Hepatocyte (in vitro differentiated cells): ENCODE measurements around the gene PGA3. TPM values are rescaled to one million over a fixed set of nuclear protein-coding genes. Genes with fewer than 3 reads are reported as not detected.
"Not testable (repeated sequence)": the region's sequence is repeated elsewhere in the genome, so short reads cannot be mapped to it uniquely, and the experiment has no call there.

Experiments used
- DNase-seq: peaks from one replicate; pipeline ENCODE4 v3.0.0-alpha.2; 2016; ENCODE audit warnings: low spot score
- H2AFZ ChIP-seq: fragments of 200-600 bp; sonication (generic); 2 replicates; pipeline ENCODE4 v1.6.0; 2016; ENCODE audit warnings: antibody characterized with exemption, mild to moderate bottlenecking
- H3K27ac ChIP-seq: fragments of 200-600 bp; sonication (generic); 2 replicates; pipeline ENCODE4 v1.5.1; 2016; ENCODE audit warnings: mild to moderate bottlenecking
- H3K27me3 ChIP-seq: fragments of 200-600 bp; sonication (generic); 2 replicates; pipeline ENCODE4 v1.6.1; 2016
- H3K36me3 ChIP-seq: fragments of 200-600 bp; sonication (generic); replicated peaks from 2 replicates; pipeline ENCODE4 v1.5.1; 2016; ENCODE audit warnings: low read depth; ENCODE audit not compliant: insufficient read depth
- H3K4me1 ChIP-seq: fragments of 200-600 bp; sonication (generic); 2 replicates; pipeline ENCODE4 v1.5.1; 2016; ENCODE audit warnings: mild to moderate bottlenecking, moderate library complexity; ENCODE audit not compliant: insufficient read depth
- H3K4me2 ChIP-seq: fragments of 200-600 bp; sonication (generic); 2 replicates; pipeline ENCODE4 v1.6.0; 2016
- H3K4me3 ChIP-seq: fragments of 200-600 bp; sonication (generic); 2 replicates; pipeline ENCODE4 v1.5.1; 2016; ENCODE audit warnings: mild to moderate bottlenecking
- H3K79me2 ChIP-seq: fragments of 200-600 bp; sonication (generic); 2 replicates; pipeline ENCODE4 v1.6.0; 2017; ENCODE audit warnings: mild to moderate bottlenecking
- H3K9me2 ChIP-seq: fragments of 200-600 bp; sonication (generic); replicated peaks from 2 replicates; pipeline ENCODE4 v1.6.0; 2017; ENCODE audit warnings: mild to moderate bottlenecking; ENCODE audit not compliant: insufficient read depth
- H3K9me3 ChIP-seq: fragments of 200-600 bp; sonication (generic); 2 replicates; pipeline ENCODE4 v1.5.1; 2016; ENCODE audit warnings: low read depth, mild to moderate bottlenecking
- H4K20me1 ChIP-seq: fragments of 200-600 bp; sonication (generic); 2 replicates; pipeline ENCODE4 v1.6.0; 2016; ENCODE audit warnings: mild to moderate bottlenecking; ENCODE audit not compliant: insufficient read depth, poor library complexity, severe bottlenecking
- CTCF ChIP-seq: fragments of 200-600 bp; sonication (generic); IDR thresholded peaks from 2 replicates; pipeline ENCODE4 v1.5.1; 2016; ENCODE audit warnings: antibody characterized with exemption, mild to moderate bottlenecking; ENCODE audit not compliant: poor library complexity
- EZH2 ChIP-seq: fragments of 200-600 bp; sonication (generic); IDR thresholded peaks from 2 replicates; pipeline ENCODE4 v1.6.1; 2016; ENCODE audit warnings: antibody characterized with exemption, mild to moderate bottlenecking, borderline replicate concordance
- EZH2phosphoT487 ChIP-seq: fragments of 200-600 bp; sonication (generic); IDR thresholded peaks from one replicate; pipeline ENCODE4 v1.6.1; 2018; ENCODE audit warnings: antibody characterized with exemption, mild to moderate bottlenecking, low read depth, moderate library complexity; ENCODE audit not compliant: unreplicated experiment, severe bottlenecking
- WGBS: methylation state at CpG from one replicate; pipeline ENCODE4 v1.1.6; 2016; ENCODE audit warnings: low lambda C conversion rate; ENCODE audit errors: missing lambda C conversion rate; 5-methylcytosine and 5-hydroxymethylcytosine counted together
- polyA plus RNA-seq: library from polyadenylated mRNA; unstranded; fragments of >200 nt; fragmentation: Nextera tagmentation; extraction: Ambion mirVana; gene quantifications from 2 replicates; pipeline ENCODE4 v1.2.1, GENCODE V29; 2016
- total RNA-seq: library from RNA; depleted of rRNA; stranded (reverse); fragments of >200 nt; gene quantifications from 2 replicates; pipeline ENCODE4 v1.2.3, GENCODE V29; 2014

Gene PGA3
- total and polyA plus RNA-seq, 2 experiments from 2014 or later, result 0.27 to 1.4 TPM

- Histone ChIP-seq H3K27me3 (no peaks in the 10 kb centered on the region), H3K4me1 (peaks cover 27% of the 10 kb centered on the region), H3K36me3 (no peaks in the 10 kb centered on the region), H3K79me2 (peaks cover 26% of the 10 kb centered on the region), H3K27ac (no peak overlapping the region), H3K4me3 (no peak overlapping the region), H3K9me2 (no peaks in the 10 kb centered on the region), H3K9me3 (no peaks in the 10 kb centered on the region), H4K20me1 (no peaks in the 10 kb centered on the region), H3K4me2 (no peak overlapping the region), H2AFZ (no peak overlapping the region)
- TF ChIP-seq CTCF, result no peak
- WGBS, result 86% methylated on average over 13 of the region's 13 CpGs
- no peak for DNase-seq
Observed at GRCh38 chr11:61163714-61164605, 39.4 kb upstream of the PGA3 start.

GRCh38 chr11:61164606-61165424 lies 38.5 kb upstream of the PGA3 start:
- no peak overlapping the region for H2AFZ ChIP-seq
- peaks cover 19% of the 10 kb centered on the region for H3K4me1 ChIP-seq
- H3K9me2 ChIP-seq, result no peaks in the 10 kb centered on the region
- no peaks in the 10 kb centered on the region for H3K36me3 ChIP-seq
- no peaks in the 10 kb centered on the region for H4K20me1 ChIP-seq
- no peaks in the 10 kb centered on the region for H3K9me3 ChIP-seq
- 56% methylated on average over 13 of the region's 13 CpGs for WGBS
- no peak for DNase-seq
- peak overlapping the region; percentile 87 for H3K27ac ChIP-seq
- no peak overlapping the region for H3K4me3 ChIP-seq
- H3K4me2 ChIP-seq, result peak overlapping the region; percentile 54
- no peak for TF ChIP-seq EZH2
- TF ChIP-seq CTCF, result no peak
- no peak for TF ChIP-seq EZH2phosphoT487
- peaks cover 21% of the 10 kb centered on the region for H3K79me2 ChIP-seq
- no peaks in the 10 kb centered on the region for H3K27me3 ChIP-seq

GRCh38 chr11:61165785-61166184 lies 37.5 kb upstream of the PGA3 start:
- WGBS, result 54% methylated on average over 3 of the region's 7 CpGs
- H4K20me1 ChIP-seq, H3K9me3 ChIP-seq, DNase-seq, H3K27me3 ChIP-seq, H3K4me3 ChIP-seq, H2AFZ ChIP-seq, H3K4me2 ChIP-seq, H3K36me3 ChIP-seq, H3K9me2 ChIP-seq: not testable (repeated sequence)
- peaks cover 10% of the 10 kb centered on the region for H3K4me1 ChIP-seq
- peak overlapping the region; percentile 87 for H3K27ac ChIP-seq
- H3K79me2 ChIP-seq, result peaks cover 11% of the 10 kb centered on the region

- DNase-seq, result not testable (repeated sequence)
- 91% methylated on average over 10 of the region's 31 CpGs for WGBS
Observed at GRCh38 chr11:61166331-61166730, 37.0 kb upstream of the PGA3 start.

More at GRCh38 chr11:61166331-61166730, 37.0 kb upstream of the PGA3 start:
- H3K9me2 ChIP-seq, H3K79me2 ChIP-seq, H3K36me3 ChIP-seq, H3K4me3 ChIP-seq, H3K27ac ChIP-seq, H3K4me2 ChIP-seq, H2AFZ ChIP-seq, H4K20me1 ChIP-seq, H3K27me3 ChIP-seq, H3K9me3 ChIP-seq: not testable (repeated sequence)
- H3K4me1 ChIP-seq, result peaks cover 10% of the 10 kb centered on the region
